Aorta (tissue), 5 donors: ENCODE results near the gene BAD. TPM values are rescaled to one million over a fixed set of nuclear protein-coding genes. Genes with fewer than 3 reads are reported as not detected.

Experiments used
- ATAC-seq: fragments of 200-7000 bp; cut with Tn5 transposase; one replicate; pipeline ENCODE4 v1.9.1; 2022; ENCODE audit warnings: moderate library complexity; ENCODE audit not compliant: low FRiP score
- DNase-seq, 2 donors: peaks; one replicate each; pipeline ENCODE4 v3.0.0-alpha.2; 2020
- H3K27ac ChIP-seq, 2 donors: one replicate each; pipeline ENCODE4 v1.5.1; 2013; ENCODE audit warnings: low read length in 2 of 2, mild to moderate bottlenecking in 2 of 2, moderate library complexity in 2 of 2, control low read depth in 1 of 2, inconsistent platforms in 1 of 2, low read depth in 1 of 2
- H3K27me3 ChIP-seq, 2 donors: one replicate each; pipeline ENCODE4 v1.6.1; 2013; ENCODE audit warnings: control low read depth in 1 of 2, low read length in 1 of 2, mild to moderate bottlenecking in 1 of 2, moderate library complexity in 1 of 2; ENCODE audit not compliant: insufficient read depth in 2 of 2, control insufficient read depth in 1 of 2
- H3K36me3 ChIP-seq, 2 donors: one replicate each; pipeline ENCODE4 v1.6.1; 2013; ENCODE audit warnings: control low read depth in 1 of 2, low read length in 1 of 2, mild to moderate bottlenecking in 1 of 2; ENCODE audit not compliant: insufficient read depth in 2 of 2, control insufficient read depth in 1 of 2
- H3K4me1 ChIP-seq, 2 donors: one replicate each; pipeline ENCODE4 v1.6.1; 2013; ENCODE audit warnings: low read length in 2 of 2, control low read depth in 1 of 2, mild to moderate bottlenecking in 1 of 2, moderate library complexity in 1 of 2; ENCODE audit not compliant: insufficient read depth in 2 of 2, control insufficient read depth in 1 of 2
- H3K4me3 ChIP-seq, 2 donors: one replicate each; pipeline ENCODE4 v1.5.1; 2013; ENCODE audit warnings: low read length in 2 of 2, control low read depth in 1 of 2, mild to moderate bottlenecking in 1 of 2
- H3K9me3 ChIP-seq: one replicate; pipeline ENCODE4 v1.6.1; 2013; ENCODE audit warnings: mild to moderate bottlenecking, low read length; ENCODE audit not compliant: control insufficient read depth
- WGBS, 2 donors: extraction: QIAGEN DNeasy Blood & Tissue Kit; methylation state at CpG; one replicate each; pipeline ENCODE4 v1.1.7; 2013; 5-methylcytosine and 5-hydroxymethylcytosine counted together
- intact Hi-C, 2 donors: fragments of 100-400 bp; cut with DNase I; formaldehyde crosslinking; loops; one replicate each; pipeline versions ENCODE4 v1.14.2 to v1.15.0; 2022
- polyA plus RNA-seq, 2 donors: library from polyadenylated mRNA; stranded (reverse); fragments of 200-250 nt; gene quantifications; one replicate each; pipeline ENCODE4 v1.2.3, GENCODE V29; 2013
- total RNA-seq, 2 donors: library from RNA; stranded (reverse); fragmentation: NEBNext Ultra II Directional; extraction: Animal tissue kit (Norgen Biotek cat#: 25700); gene quantifications; one replicate each; pipeline ENCODE4 v1.2.1, GENCODE V29; 2021
- donor health status: healthy with polysubstance abuse.
- donor health status: Bipolar disorder and iron deficiency.
- donor health status: DM: no; HTN: no; CAD: no.
- donor health status: DM: no; HTN: no; CAD: no.
- donor health status: DM: yes; HTN: yes; CAD: no.

The BAD gene
- total and polyA plus RNA-seq, 4 donors, result 47.2 to 119 (median 67.6) TPM

- intact Hi-C loops, result no loop called here
- H3K4me1 ChIP-seq, result no peaks in the 10 kb centered on the region
- no peak for ATAC-seq
Observed at GRCh38 chr11:64285885-64286800, 1.7 kb upstream of the BAD start.

GRCh38 chr11:64284962-64285884 is 758 bp upstream of the BAD start, which contains the start of gene GPR137:
Gene GPR137, plus strand, starts transcription at chr11:64285848. Its CDS starts 677 bp downstream, at chr11:64286525.
- intact Hi-C loops, result no loop called here
- Histone ChIP-seq H3K9me3 (no peaks in the 10 kb centered on the region), H3K27me3 (no peaks in the 10 kb centered on the region), H3K36me3 (no peaks in the 10 kb centered on the region), H3K4me1 (no peaks in the 10 kb centered on the region), H3K4me3 (peak within 1 kb of the TSS; percentile 77 to 88), H3K27ac (peak within 1 kb of the TSS; percentile 5 to 72)
- DNase-seq, result peak; percentile 91 to 96
- WGBS, 2 donors, result 0 to 1% methylated on average over 67 to 102 of the region's 102 CpGs
- ATAC-seq, result peak; percentile 90

More at GRCh38 chr11:64285885-64286800, 1.7 kb upstream of the BAD start:
- Histone ChIP-seq H3K27me3 (no peaks in the 10 kb centered on the region), H3K4me3 (peak overlapping the region; percentile 55 to 77), H3K27ac (no peak overlapping the region), H3K36me3 (no peaks in the 10 kb centered on the region), H3K9me3 (no peaks in the 10 kb centered on the region)
- DNase-seq, result no peak
- 24 to 31% methylated on average over 30 to 40 of the region's 40 CpGs for WGBS, 2 donors

- 81 to 95% methylated on average over 3 of the region's 3 CpGs for WGBS, 2 donors
- Histone ChIP-seq H3K27ac (no peak overlapping the region), H3K4me3 (no peak overlapping the region), H3K27me3 (no peaks in the 10 kb centered on the region), H3K4me1 (no peaks in the 10 kb centered on the region), H3K36me3 (no peaks in the 10 kb centered on the region), H3K9me3 (no peaks in the 10 kb centered on the region)
- DNase-seq, result no peak
- intact Hi-C loops, result no loop called here
- ATAC-seq, result no peak
Observed at GRCh38 chr11:64283092-64283491, 1.4 kb downstream of the BAD start.

DNA sequence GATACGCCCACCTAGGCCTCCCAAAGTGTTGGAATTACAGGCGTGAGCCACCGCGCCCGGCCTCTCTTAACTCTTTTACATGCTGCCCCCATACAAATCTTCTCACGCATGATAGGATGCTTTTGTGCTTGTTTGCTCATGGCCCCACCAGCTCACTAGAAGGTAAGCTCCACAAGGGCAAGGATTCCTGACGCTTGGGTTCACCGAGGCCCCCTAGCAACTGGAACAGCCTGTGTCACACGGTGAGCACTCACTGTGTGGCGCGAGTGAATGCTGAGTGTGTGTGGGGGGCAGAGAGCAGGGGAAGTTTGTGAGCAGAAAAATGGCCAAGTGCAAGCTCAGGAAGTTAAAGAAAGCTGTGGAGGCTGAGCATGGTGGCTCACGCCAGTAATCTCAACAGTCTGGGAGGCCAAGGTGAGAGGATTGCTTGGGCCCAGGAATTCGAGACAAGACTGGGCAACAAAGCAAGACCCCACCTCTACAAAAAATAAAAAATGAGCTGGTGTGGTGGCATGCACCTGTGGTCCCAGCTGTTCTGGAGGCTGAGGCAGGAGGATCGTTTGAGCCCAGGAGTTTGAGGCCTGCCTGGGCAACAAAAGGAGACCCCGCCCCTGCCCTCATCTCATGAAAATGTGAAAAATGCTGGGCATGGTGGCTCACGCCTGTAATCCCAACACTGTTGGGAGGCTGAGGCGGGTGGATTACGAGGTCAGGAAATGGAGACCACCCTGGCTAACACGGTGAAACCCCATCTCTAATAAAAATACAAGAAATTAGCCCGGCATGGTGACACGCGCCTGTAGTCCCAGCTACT is 2.3 kb downstream of the BAD start:
- Histone ChIP-seq H3K36me3 (no peaks in the 10 kb centered on the region), H3K9me3 (no peaks in the 10 kb centered on the region), H3K27me3 (no peaks in the 10 kb centered on the region), H3K4me3 (no peak overlapping the region), H3K27ac (no peak overlapping the region), H3K4me1 (no peaks in the 10 kb centered on the region)
- ATAC-seq, result no peak
- intact Hi-C loops, result no loop called here
- WGBS, 2 donors, result 92 to 93% methylated on average over 22 of the region's 22 CpGs
- DNase-seq, result no peak

- Histone ChIP-seq H3K27ac (no peak overlapping the region), H3K4me1 (no peaks in the 10 kb centered on the region), H3K9me3 (no peaks in the 10 kb centered on the region), H3K36me3 (peaks cover 0 to 2% of the 10 kb centered on the region in 2 donors), H3K27me3 (no peaks in the 10 kb centered on the region), H3K4me3 (no peak overlapping the region)
- DNase-seq (no peak), ATAC-seq (no peak)
- intact Hi-C loops, result no loop called here
- 82 to 85% methylated on average over 8 of the region's 8 CpGs for WGBS, 2 donors
Observed at GRCh38 chr11:64278576-64279190, 5.8 kb downstream of the BAD start.

- DNase-seq (no peak), ATAC-seq (no peak)
- Histone ChIP-seq H3K4me1 (no peaks in the 10 kb centered on the region), H3K36me3 (peaks cover 0 to 2% of the 10 kb centered on the region in 2 donors), H3K4me3 (no peak overlapping the region), H3K27ac (no peak overlapping the region), H3K9me3 (no peaks in the 10 kb centered on the region), H3K27me3 (no peaks in the 10 kb centered on the region)
- WGBS, 2 donors, result 75 to 76% methylated on average over 17 of the region's 17 CpGs
- intact Hi-C loops, result no loop called here
Observed at GRCh38 chr11:64276653-64277431, 7.6 kb downstream of the BAD start.

GRCh38 chr11:64275841-64276240 is 8.6 kb downstream of the BAD start:
- ATAC-seq (no peak), DNase-seq (no peak)
- H3K9me3 ChIP-seq, result no peaks in the 10 kb centered on the region
- intact Hi-C loops, result no loop called here
- peaks cover 0 to 2% of the 10 kb centered on the region in 2 donors for H3K36me3 ChIP-seq
- H3K27me3 ChIP-seq, result no peaks in the 10 kb centered on the region
- no peak overlapping the region for H3K27ac ChIP-seq
- H3K4me1 ChIP-seq, result no peaks in the 10 kb centered on the region
- no peak overlapping the region for H3K4me3 ChIP-seq
- WGBS, 2 donors, result 79 to 88% methylated on average over 2 of the region's 2 CpGs
